ENCODE data around the gene RCAN2.

GRCh38 chr6:46233129-46233528, 258.1 kb downstream of the RCAN2 start:
- TF ChIP-seq TAF1 (IDR thresholded peaks at IDR 0.05; ENCODE audit: borderline replicate concordance, insufficient read depth, low read length), result no peak
- no peak for TF ChIP-seq POLR2AphosphoS5 (IDR thresholded peaks at IDR 0.05; ENCODE audit: low read depth, low read length)

Data from PFSK-1 (cell line).